Gastroesophageal sphincter (tissue), 4 donors: ENCODE measurements around the gene EXOC4. TPM values are rescaled to one million over a fixed set of nuclear protein-coding genes. Genes with fewer than 3 reads are reported as not detected.

ENCODE experiments used
- ATAC-seq: fragments of 150-250 bp; one replicate; pipeline ENCODE4 v1.9.1; 2016; ENCODE audit warnings: mild to moderate bottlenecking, moderate library complexity
- H3K27ac ChIP-seq, 4 donors: fragments of 200-600 bp; sonication (generic) in 3 of 4; 1 replicate in 3 of 4; 2 replicates in 1 of 4; pipeline ENCODE4 v1.5.1; 2016 to 2019
- H3K27me3 ChIP-seq: fragments of 200-600 bp; sonication (generic); one replicate; pipeline ENCODE4 v1.5.1; 2019
- H3K36me3 ChIP-seq, 2 donors: fragments of 200-600 bp; sonication (generic); one replicate each; pipeline ENCODE4 v1.5.1; 2019; ENCODE audit warnings: control low read depth in 1 of 2
- H3K4me1 ChIP-seq, 3 donors: fragments of 200-600 bp; sonication (generic); 1 replicate in 2 of 3; 2 replicates in 1 of 3; pipeline ENCODE4 v1.5.1; 2016 to 2019; ENCODE audit warnings: control low read depth in 2 of 3
- H3K4me3 ChIP-seq, 2 donors: fragments of 200-600 bp; sonication (generic); one replicate each; pipeline ENCODE4 v1.5.1; 2019; ENCODE audit warnings: mild to moderate bottlenecking in 1 of 2, moderate library complexity in 1 of 2
- H3K9me3 ChIP-seq, 3 donors: fragments of 200-600 bp; sonication (generic); one replicate each; pipeline ENCODE4 v1.5.1; 2017 to 2019; ENCODE audit warnings: control low read depth in 2 of 3
- CTCF ChIP-seq, 4 experiments: fragments of 200-600 bp in 2 of 4; fragments of 450-650 bp in 2 of 4; sonication (generic) in 1 of 4; IDR thresholded peaks; one replicate each; pipeline ENCODE4 v1.5.1; 2017 to 2019; ENCODE audit warnings: antibody characterized with exemption in 4 of 4, mild to moderate bottlenecking in 2 of 4, moderate library complexity in 2 of 4
- EP300 ChIP-seq: sonication (generic); formaldehyde crosslinking; IDR thresholded peaks from one replicate; pipeline ENCODE4 v1.6.1; 2017; ENCODE audit warnings: antibody characterized with exemption, mild to moderate bottlenecking
- POLR2A ChIP-seq, 2 donors: fragments of 450-650 bp; IDR thresholded peaks; one replicate each; pipeline ENCODE4 v1.6.1; 2017; ENCODE audit warnings: antibody characterized with exemption in 2 of 2, mild to moderate bottlenecking in 2 of 2, moderate library complexity in 1 of 2
- POLR2AphosphoS5 ChIP-seq: sonication (generic); formaldehyde crosslinking; IDR thresholded peaks from one replicate; pipeline ENCODE4 v1.6.1; 2017; ENCODE audit warnings: antibody characterized with exemption
- WGBS, 2 donors: methylation state at CpG; one replicate each; pipeline ENCODE4 v1.1.5; 2018; ENCODE audit warnings: low coverage in 1 of 2; 5-methylcytosine and 5-hydroxymethylcytosine counted together
- total RNA-seq, 4 donors: library from RNA; depleted of rRNA; stranded (reverse); fragments of >200 nt; gene quantifications; one replicate each; pipeline ENCODE4 v1.1.0, GENCODE V29; 2016

Gene EXOC4
- total RNA-seq, 4 donors from 2014 or later, result 46.3 to 85.8 (median 51.9) TPM

GRCh38 chr7:133805426-133805825, 552.5 kb downstream of the EXOC4 start:
- Histone ChIP-seq H3K36me3 (no peaks in the 10 kb centered on the region), H3K27ac (no peak overlapping the region), H3K27me3 (no peaks in the 10 kb centered on the region), H3K4me1 (no peaks in the 10 kb centered on the region), H3K4me3 (no peak overlapping the region), H3K9me3 (no peaks in the 10 kb centered on the region)
- 50 to 72% methylated on average over 1 to 2 of the region's 2 CpGs for WGBS, 2 donors
- no peak for ATAC-seq
- no peak for TF ChIP-seq EP300

- Histone ChIP-seq H3K27me3 (no peaks in the 10 kb centered on the region), H3K36me3 (no peaks in the 10 kb centered on the region), H3K9me3 (no peaks in the 10 kb centered on the region), H3K4me3 (no peak overlapping the region), H3K27ac (no peak overlapping the region), H3K4me1 (no peaks in the 10 kb centered on the region)
- 66 to 71% methylated on average over 7 of the region's 7 CpGs for WGBS, 2 donors
- TF ChIP-seq EP300 (no peak), POLR2AphosphoS5 (no peak), CTCF (IDR thresholded peaks at IDR 0.05) (no peak), POLR2A (IDR thresholded peaks at IDR 0.05) (no peak)
- no peak for ATAC-seq
Measured at GRCh38 chr7:133807624-133808492, 555.0 kb downstream of the EXOC4 start.

- Histone ChIP-seq H3K27me3 (no peaks in the 10 kb centered on the region), H3K27ac (no peak overlapping the region), H3K4me1 (no peaks in the 10 kb centered on the region), H3K36me3 (no peaks in the 10 kb centered on the region), H3K9me3 (no peaks in the 10 kb centered on the region), H3K4me3 (no peak overlapping the region)
- TF ChIP-seq EP300 (no peak), CTCF (IDR thresholded peaks at IDR 0.05) (no peak), POLR2AphosphoS5 (no peak), POLR2A (IDR thresholded peaks at IDR 0.05) (no peak)
- WGBS, 2 donors, result 100% methylated on average over 1 of the region's 2 CpGs; no CpG with 5 or more reads in 1 of the 2 donors
- ATAC-seq, result no peak
Measured at GRCh38 chr7:133808493-133808866, 555.6 kb downstream of the EXOC4 start.

GRCh38 chr7:133812877-133813276, 560.0 kb downstream of the EXOC4 start:
- TF ChIP-seq EP300 (no peak), CTCF (IDR thresholded peaks at IDR 0.05) (no peak)
- H3K27me3 ChIP-seq, result no peaks in the 10 kb centered on the region
- H3K36me3 ChIP-seq, result peaks cover 0 to 4% of the 10 kb centered on the region in 2 donors
- 88 to 89% methylated on average over 5 to 6 of the region's 6 CpGs for WGBS, 2 donors
- H3K4me3 ChIP-seq, result no peak overlapping the region
- no peak overlapping the region for H3K27ac ChIP-seq
- no peaks in the 10 kb centered on the region for H3K4me1 ChIP-seq
- H3K9me3 ChIP-seq, result no peaks in the 10 kb centered on the region
- no peak for ATAC-seq

GRCh38 chr7:133815611-133816210, 562.8 kb downstream of the EXOC4 start:
- TF ChIP-seq CTCF (IDR thresholded peaks at IDR 0.05) (no peak), POLR2AphosphoS5 (no peak)
- WGBS, 2 donors, result 71 to 78% methylated on average over 3 of the region's 3 CpGs
- no peak for ATAC-seq

More at GRCh38 chr7:133815611-133816210, 562.8 kb downstream of the EXOC4 start:
- no peak overlapping the region for H3K27ac ChIP-seq
- H3K9me3 ChIP-seq, result no peaks in the 10 kb centered on the region
- peaks cover 0 to 22% of the 10 kb centered on the region in 2 donors for H3K36me3 ChIP-seq
- H3K27me3 ChIP-seq, result no peaks in the 10 kb centered on the region
- no peaks in the 10 kb centered on the region for H3K4me1 ChIP-seq
- no peak overlapping the region for H3K4me3 ChIP-seq
